H54 (cell line): Measurements from ENCODE around the gene IER5.

Experiments
- DNase-seq: peaks from one replicate; pipeline ENCODE4 v3.0.0; 2011; ENCODE audit warnings: low spot score, mixed read lengths; ENCODE audit not compliant: insufficient read length
- FAIRE-seq: peaks from 3 replicates; lab custom pipeline; 2011; peaks lifted over from hg19 to GRCh38; lab: Jason Lieb, UNC
- POLR2A ChIP-seq: IDR thresholded peaks from 2 replicates; pipeline ENCODE4 v1.6.1; 2011; ENCODE audit warnings: low read depth, mild to moderate bottlenecking, low read length

The IER5 gene

DNA sequence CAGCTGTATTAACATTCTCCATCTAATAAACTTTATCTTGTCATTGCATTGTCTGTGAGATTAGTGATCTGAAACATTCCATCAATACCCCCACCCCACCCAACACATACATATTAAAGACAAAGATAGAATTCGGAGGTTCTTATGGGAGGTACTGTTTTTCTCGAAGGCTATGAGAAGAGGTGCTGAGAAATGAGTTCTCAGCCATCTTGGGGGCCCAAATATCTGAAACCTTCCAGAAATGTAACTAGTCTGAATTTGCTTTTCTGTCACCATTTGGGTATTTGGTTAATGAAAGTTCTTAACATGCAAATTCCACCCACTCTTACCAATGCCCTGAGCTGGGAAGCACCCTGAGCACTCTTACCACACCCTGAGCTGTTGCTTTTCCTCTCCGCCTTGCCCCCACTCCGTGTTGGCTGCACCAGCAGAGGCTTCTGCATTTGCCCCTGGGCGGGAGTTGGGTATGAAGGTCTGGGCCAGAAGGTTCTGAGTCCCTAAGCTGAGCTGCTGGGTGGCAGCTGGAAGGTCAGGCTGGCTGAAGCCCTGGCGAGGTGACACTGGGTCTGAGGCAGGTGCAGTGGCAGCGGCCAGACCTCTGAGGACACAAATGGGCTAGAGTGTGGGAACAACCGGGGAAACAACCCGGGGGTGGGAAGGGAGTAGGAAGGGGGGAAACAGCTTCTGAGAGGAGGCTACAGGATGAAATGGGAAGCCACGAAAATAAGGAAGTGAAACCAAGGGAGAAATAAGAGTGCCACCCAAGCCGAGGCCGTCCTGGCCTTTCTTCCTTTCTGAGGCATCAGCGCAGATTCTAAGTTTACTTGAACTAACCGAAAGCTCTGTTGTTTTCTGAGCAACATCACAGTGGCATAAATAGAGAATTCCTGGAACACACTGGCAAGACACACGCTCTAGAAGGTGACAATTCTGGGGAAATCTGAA lies 26.3 kb upstream of the IER5 start:
- DNase-seq = no peak
- FAIRE-seq = no peak
- no peak for TF ChIP-seq POLR2A

- FAIRE-seq (no peak), DNase-seq (no peak)
- TF ChIP-seq POLR2A = no peak
Observed at GRCh38 chr1:181062836-181063428, 25.6 kb upstream of the IER5 start.

GRCh38 chr1:181064011-181064623 lies 24.4 kb upstream of the IER5 start:
- no peak for FAIRE-seq
- TF ChIP-seq POLR2A = no peak
- no peak for DNase-seq

GRCh38 chr1:181064702-181065101 lies 23.8 kb upstream of the IER5 start:
- TF ChIP-seq POLR2A = no peak
- FAIRE-seq = no peak
- DNase-seq = no peak

GRCh38 chr1:181073638-181074037 lies 14.9 kb upstream of the IER5 start:
- TF ChIP-seq POLR2A = no peak
- FAIRE-seq (no peak), DNase-seq (no peak)

- DNase-seq (no peak), FAIRE-seq (no peak)
- no peak for TF ChIP-seq POLR2A
Observed at GRCh38 chr1:181075766-181076350, 12.6 kb upstream of the IER5 start.

- FAIRE-seq (no peak), DNase-seq (no peak)
- TF ChIP-seq POLR2A = no peak
Observed at GRCh38 chr1:181076852-181077251, 11.6 kb upstream of the IER5 start.

GRCh38 chr1:181077576-181078242 lies 10.8 kb upstream of the IER5 start:
- FAIRE-seq = peak; percentile 15
- no peak for TF ChIP-seq POLR2A

GRCh38 chr1:181079382-181079781 lies 9.1 kb upstream of the IER5 start:
- no peak for TF ChIP-seq POLR2A
- no peak for DNase-seq
- FAIRE-seq = no peak

More at GRCh38 chr1:181077576-181078242, 10.8 kb upstream of the IER5 start:
- peak; percentile 54 for DNase-seq

DNA sequence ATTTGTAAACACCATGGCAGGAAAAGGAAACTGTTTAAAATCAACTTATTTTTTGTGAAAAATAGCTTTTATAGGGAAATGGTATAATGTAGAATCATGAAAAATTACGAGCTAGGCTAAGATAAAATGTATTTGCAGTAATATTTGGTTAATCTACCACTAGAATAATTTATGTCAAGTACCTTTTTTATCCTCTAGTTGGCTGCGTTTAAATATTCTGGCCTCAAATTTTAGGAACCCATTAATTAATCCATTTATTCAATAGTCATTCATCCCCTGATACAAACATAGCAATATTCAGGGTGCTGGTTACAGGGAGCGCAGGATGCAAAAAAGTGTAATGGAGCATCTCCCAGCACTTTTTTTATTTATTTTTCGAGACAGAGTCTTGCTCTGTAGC lies 8.6 kb upstream of the IER5 start:
- DNase-seq (no peak), FAIRE-seq (no peak)
- no peak for TF ChIP-seq POLR2A

- no peak for TF ChIP-seq POLR2A
- no peak for FAIRE-seq
- no peak for DNase-seq
Observed at GRCh38 chr1:181080556-181080955, 7.9 kb upstream of the IER5 start.

- DNase-seq (no peak), FAIRE-seq (no peak)
- no peak for TF ChIP-seq POLR2A
Observed at GRCh38 chr1:181081395-181081794, 7.1 kb upstream of the IER5 start.

GRCh38 chr1:181083842-181084605 lies 4.5 kb upstream of the IER5 start:
- FAIRE-seq = no peak
- no peak for DNase-seq
- TF ChIP-seq POLR2A = no peak
